Osteocyte (in vitro differentiated cells): ENCODE results near the gene ABL2. TPM values are rescaled to one million over a fixed set of nuclear protein-coding genes. Genes with fewer than 3 reads are reported as not detected.

Source experiments
- DNase-seq: peaks from one replicate; pipeline ENCODE4 v3.0.0; 2021; ENCODE audit warnings: mixed read lengths; ENCODE audit not compliant: unreplicated experiment; ENCODE audit errors: extremely low spot score
- H3K27ac Mint-ChIP-seq: one replicate; pipeline ENCODE4 v1.8.0; 2021; ENCODE audit warnings: mild to moderate bottlenecking, mixed read lengths; ENCODE audit not compliant: unreplicated experiment
- H3K27me3 Mint-ChIP-seq: one replicate; pipeline ENCODE4 v1.8.0; 2021; ENCODE audit warnings: mixed read lengths; ENCODE audit not compliant: unreplicated experiment
- H3K36me3 Mint-ChIP-seq: one replicate; pipeline ENCODE4 v1.8.0; 2021; ENCODE audit warnings: mixed read lengths; ENCODE audit not compliant: unreplicated experiment
- H3K4me1 Mint-ChIP-seq: one replicate; pipeline ENCODE4 v1.8.0; 2021; ENCODE audit warnings: mixed read lengths; ENCODE audit not compliant: unreplicated experiment
- H3K4me3 Mint-ChIP-seq: one replicate; pipeline ENCODE4 v1.8.0; 2021; ENCODE audit warnings: mild to moderate bottlenecking, moderate library complexity, mixed read lengths; ENCODE audit not compliant: unreplicated experiment
- H3K9me3 Mint-ChIP-seq: one replicate; pipeline ENCODE4 v1.8.0; 2021; ENCODE audit warnings: mixed read lengths; ENCODE audit not compliant: unreplicated experiment
- CTCF ChIP-seq: fragments of 200-600 bp; sonication (generic); IDR thresholded peaks from 2 replicates; pipeline ENCODE4 v1.5.0; 2021; ENCODE audit warnings: antibody characterized with exemption, mild to moderate bottlenecking, moderate library complexity
- total RNA-seq: library from RNA; stranded (reverse); gene quantifications from 2 replicates; pipeline ENCODE4 v1.2.1, GENCODE V29; 2021

The ABL2 gene
- total RNA-seq, 1 donor from 2014 or later: 36.3 TPM

- no peaks in the 10 kb centered on the region for H3K4me1 Mint-ChIP-seq
Observed at GRCh38 chr1:179105393-179105792, 124.1 kb downstream of the ABL2 start.

GRCh38 chr1:179104611-179105250, 124.7 kb downstream of the ABL2 start:
- H3K4me1 Mint-ChIP-seq: no peaks in the 10 kb centered on the region
- no peak for TF ChIP-seq CTCF
- no peaks in the 10 kb centered on the region for H3K9me3 Mint-ChIP-seq
- H3K4me3 Mint-ChIP-seq: no peak overlapping the region
- no peaks in the 10 kb centered on the region for H3K27me3 Mint-ChIP-seq
- peaks cover 26% of the 10 kb centered on the region for H3K36me3 Mint-ChIP-seq
- H3K27ac Mint-ChIP-seq: no peak overlapping the region
- DNase-seq: no peak

More at GRCh38 chr1:179105393-179105792, 124.1 kb downstream of the ABL2 start:
- no peak for DNase-seq
- Mint-ChIP-seq H3K36me3 (peaks cover 29% of the 10 kb centered on the region), H3K27me3 (no peaks in the 10 kb centered on the region), H3K27ac (no peak overlapping the region), H3K9me3 (no peaks in the 10 kb centered on the region), H3K4me3 (no peak overlapping the region)
- TF ChIP-seq CTCF: peak; percentile 48

GRCh38 chr1:179103999-179104398, 125.5 kb downstream of the ABL2 start:
- Mint-ChIP-seq H3K27me3 (no peaks in the 10 kb centered on the region), H3K9me3 (no peaks in the 10 kb centered on the region), H3K4me3 (no peak overlapping the region), H3K27ac (no peak overlapping the region), H3K4me1 (no peaks in the 10 kb centered on the region), H3K36me3 (peaks cover 25% of the 10 kb centered on the region)
- DNase-seq: no peak
- no peak for TF ChIP-seq CTCF

- H3K9me3 Mint-ChIP-seq: no peaks in the 10 kb centered on the region
- peaks cover 25% of the 10 kb centered on the region for H3K36me3 Mint-ChIP-seq
- no peak overlapping the region for H3K27ac Mint-ChIP-seq
- no peak for DNase-seq
- H3K4me1 Mint-ChIP-seq: no peaks in the 10 kb centered on the region
- no peak overlapping the region for H3K4me3 Mint-ChIP-seq
- H3K27me3 Mint-ChIP-seq: no peaks in the 10 kb centered on the region
- TF ChIP-seq CTCF: no peak
Observed at GRCh38 chr1:179101566-179101965, 127.9 kb downstream of the ABL2 start.

- Mint-ChIP-seq H3K27ac (no peak overlapping the region), H3K27me3 (no peaks in the 10 kb centered on the region), H3K4me1 (no peaks in the 10 kb centered on the region), H3K36me3 (peaks cover 28% of the 10 kb centered on the region), H3K9me3 (no peaks in the 10 kb centered on the region), H3K4me3 (no peak overlapping the region)
- DNase-seq: no peak
- TF ChIP-seq CTCF: no peak
Observed at GRCh38 chr1:179099891-179100290, 129.6 kb downstream of the ABL2 start.
